GM19395 (cell line): ENCODE data around the gene LYL1.

ENCODE experiments used
- ATAC-seq: cut with Tn5 transposase; IDR thresholded peaks from one replicate; pipeline ENCODE4 v1.9.1; 2021; ENCODE audit warnings: mild to moderate bottlenecking, moderate library complexity; ENCODE audit not compliant: unreplicated experiment

The LYL1 gene

DNA sequence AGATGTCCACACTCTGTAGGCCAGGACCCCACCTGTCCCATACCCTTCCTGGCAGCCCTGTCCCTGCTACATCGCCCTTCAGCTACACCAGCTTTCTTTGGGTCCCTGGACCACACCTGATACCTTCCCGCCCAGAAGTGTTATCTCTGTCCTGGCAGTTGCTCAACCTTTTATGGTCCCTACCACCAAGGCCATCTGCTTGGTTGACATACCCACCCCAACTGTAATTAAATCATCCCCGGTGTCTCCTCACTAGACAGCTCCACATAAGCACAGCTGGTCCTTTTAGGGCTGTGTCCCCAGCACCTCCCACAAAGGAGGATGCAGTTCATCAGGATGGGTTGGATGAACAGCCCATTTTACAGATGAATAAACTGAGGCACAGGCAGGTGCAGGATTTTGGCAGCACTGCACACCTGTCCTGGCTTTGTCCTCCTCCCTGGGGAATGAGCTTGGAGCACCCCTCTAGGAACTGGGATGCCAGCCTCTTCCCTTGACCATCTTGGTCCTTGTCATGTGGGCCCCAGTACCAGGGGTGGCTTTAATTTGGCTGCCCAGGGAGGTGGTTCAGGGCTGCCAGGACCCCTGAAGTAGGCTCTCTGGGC lies 28.3 kb upstream of the LYL1 start:
- no peak for ATAC-seq

DNA sequence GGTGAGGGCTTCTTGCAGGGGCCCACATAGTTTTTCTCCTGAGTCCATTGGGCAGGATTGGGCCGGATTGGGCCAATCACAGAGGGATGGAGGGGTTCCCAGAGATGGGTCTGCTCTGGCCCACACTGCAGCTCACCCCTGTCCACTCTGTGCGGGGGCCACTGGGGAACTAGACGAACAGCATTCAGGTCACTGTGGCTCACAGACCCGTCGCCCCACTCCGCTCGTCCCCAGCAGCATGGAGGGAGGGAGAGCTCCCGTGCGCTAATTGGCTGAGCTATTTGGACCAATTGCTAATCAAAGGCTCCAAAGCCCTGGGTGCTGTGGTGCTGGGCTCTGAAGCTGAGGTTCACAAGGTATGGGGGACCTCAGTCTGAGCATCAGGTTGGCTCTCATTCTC lies 26.7 kb upstream of the LYL1 start:
- no peak for ATAC-seq

DNA sequence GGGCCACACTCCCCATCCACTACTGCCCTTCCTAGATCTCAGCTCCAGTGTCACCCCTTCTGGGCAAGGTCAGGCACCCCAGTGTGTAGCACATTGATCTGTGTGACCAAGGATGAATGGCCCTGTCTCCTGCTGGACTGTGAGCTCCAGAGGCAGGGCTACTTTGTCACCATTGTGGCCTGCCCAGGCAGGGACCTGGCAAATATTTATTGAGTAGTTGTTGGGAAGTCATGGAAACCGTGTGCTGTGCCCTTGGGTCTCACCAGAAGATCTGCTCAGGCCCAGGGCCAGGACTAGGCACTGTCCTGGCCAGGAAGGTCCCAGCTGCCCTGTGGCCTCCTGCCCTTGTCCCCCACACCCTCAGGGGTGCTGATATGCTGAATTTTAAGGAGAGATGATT lies 25.9 kb upstream of the LYL1 start:
- no peak for ATAC-seq

DNA sequence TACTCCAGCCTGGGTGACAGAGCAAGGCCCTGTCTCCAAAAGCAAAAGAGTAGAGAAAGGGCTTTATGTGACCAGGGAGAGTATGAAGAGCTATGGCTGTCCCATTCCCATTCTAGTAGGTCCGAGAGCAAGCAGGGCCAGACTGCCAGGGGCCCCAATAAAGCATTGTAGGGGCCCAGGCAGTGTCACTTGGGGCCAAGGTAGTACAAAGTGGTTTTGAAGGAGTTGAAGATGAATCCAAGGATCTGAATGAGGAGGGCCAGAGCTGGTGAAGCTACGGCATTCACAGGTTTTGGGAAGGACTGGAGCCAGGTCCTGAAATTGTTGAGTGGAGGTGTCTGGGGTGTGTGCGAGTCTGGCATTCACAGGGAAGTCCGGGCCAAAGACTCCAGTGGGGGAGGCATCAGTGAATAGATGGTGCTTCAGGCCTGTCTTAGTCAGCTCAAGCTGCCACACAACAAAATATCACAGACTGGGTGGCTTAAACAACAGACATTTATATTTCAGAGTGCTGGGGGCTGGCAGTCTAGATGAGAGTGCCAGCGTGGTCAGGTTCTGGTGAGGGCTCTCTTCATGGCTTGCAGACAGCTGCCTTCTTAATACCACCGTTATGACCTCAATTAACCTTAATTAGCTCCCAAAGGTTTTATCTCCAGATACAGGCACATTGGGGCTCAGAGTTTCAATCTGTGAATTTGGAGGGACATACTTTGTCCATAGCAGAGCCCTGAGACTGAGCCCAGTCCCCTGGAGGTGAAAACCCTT lies 25.3 kb upstream of the LYL1 start:
- ATAC-seq, result no peak

DNA sequence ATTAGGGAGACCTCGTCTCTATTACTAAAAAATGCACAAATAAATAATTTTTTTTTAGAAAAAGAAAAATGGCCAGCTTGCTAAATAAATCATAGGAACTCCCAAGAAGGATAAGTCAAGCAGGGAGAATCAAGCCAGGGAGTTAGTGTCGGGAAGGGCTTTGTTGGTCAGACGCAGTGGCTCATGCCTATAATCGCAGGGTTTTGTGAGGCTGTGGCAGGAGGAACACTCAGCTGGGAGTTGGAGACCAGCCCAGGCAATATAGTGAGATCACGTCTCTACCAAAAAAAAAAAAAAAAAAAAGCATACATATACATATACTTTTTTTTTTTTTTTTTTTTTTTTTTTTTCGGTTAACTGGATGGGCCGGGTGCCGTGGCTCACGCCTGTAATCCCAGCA lies 24.4 kb upstream of the LYL1 start:
- no peak for ATAC-seq

DNA sequence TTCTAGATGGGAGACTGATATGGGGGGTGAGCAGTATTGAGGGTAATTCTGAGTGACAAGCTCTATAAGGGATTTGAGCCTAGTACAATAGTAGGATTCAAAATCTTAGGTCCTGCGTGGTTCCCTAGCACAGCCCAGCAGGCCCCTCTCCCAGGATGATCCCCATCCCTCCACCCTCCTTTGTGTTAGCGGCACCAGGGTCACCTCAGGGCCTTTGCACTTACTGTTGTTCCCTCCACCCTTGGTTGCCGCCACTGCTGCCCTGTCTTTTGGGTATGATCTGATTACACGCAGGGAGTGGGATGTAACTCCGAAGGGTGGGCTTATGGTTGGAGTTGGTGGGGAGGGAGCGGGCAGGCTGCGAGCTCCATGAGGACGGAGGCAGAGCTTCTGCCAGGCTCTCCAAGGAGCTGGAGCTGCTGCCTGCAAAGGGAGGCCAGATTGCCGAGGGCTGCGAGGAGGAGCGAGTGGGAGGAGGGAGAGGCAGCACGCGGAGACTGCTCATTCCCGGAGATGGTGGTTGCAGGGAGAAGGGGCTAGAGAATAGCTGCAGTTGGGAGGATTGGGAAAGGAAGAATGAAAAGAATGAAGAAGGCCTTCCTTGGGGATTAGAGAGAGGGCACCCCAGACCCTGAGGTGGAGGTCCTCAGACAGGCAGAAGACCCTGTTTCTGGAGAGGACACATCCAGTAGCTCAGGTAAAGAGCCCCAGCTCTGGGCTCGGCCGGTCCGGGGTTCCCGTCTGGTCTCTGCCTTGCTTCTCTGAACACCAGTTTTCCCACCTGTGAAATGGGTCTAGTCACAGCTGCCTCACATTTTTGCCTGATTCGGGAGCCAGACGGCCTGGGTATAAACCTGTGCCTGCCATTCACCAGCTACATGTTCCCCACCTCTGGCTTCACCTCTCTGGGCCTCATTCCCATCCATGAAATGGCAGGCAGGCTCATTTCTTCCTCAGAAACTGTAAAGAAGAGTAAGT lies 20.6 kb upstream of the LYL1 start:
- no peak for ATAC-seq

DNA sequence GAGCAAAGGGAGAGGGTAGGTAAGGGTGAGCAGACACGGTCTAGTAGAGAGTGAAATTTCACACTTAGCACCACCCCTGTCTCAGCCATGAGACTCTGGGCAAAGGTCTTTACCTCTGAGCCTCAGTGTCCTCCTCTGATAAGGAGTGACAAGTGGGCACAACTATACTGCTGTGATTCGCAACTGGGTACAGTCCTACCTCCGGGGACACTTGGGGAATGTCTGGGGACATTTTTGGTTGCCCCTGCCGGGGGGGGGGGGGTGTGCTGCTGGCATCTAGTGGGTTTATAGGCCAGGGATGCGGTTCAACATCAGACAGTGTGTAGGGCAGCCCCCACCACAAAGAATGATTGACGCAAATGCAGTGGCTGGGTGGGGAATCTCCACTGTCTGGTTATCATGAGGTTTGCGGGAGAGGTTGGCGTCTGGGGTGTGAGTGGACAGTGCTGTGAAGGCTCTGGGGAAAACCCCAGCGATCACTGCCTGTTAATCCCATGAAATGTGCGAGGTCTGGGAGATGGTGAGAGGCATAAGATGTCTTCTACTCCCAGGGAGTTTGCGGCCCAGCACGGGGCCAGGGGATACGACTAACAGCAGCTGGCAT lies 19.7 kb upstream of the LYL1 start:
- ATAC-seq, result no peak

DNA sequence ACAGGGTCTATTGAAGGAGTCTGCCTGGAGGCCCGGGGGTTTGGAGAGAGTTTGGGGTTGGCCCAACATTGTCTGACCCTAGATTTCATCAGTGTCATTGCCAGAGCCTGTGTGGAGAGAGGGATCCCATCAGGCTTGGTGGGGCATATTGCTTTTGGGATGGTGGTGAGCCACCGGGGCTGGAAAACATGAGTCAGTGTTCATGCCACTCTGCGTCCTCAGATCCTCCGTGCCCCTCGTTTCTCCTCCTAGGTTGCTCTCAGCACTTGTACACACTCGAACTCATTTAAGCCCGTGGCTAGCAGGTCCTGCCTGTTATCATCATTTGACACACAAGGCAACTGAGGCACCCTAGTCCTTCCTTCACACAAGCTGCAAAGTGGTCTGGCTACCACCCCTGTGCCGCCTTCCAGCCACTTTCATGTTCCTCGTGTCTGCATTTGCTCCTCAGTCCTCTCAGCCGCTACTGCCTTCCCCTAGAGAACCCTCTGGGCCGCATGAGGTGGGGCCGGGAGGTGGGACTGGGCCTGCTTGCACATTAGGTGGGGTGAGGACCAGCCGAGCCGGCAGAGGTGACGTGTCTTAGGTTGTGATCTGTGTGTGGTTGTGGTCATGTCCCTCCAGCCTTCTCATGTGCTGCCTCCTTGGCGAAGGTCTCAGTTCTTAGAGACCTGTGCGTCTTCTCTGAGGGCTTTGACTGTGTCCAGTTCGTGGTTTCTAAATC lies 19.1 kb upstream of the LYL1 start:
- no peak for ATAC-seq

DNA sequence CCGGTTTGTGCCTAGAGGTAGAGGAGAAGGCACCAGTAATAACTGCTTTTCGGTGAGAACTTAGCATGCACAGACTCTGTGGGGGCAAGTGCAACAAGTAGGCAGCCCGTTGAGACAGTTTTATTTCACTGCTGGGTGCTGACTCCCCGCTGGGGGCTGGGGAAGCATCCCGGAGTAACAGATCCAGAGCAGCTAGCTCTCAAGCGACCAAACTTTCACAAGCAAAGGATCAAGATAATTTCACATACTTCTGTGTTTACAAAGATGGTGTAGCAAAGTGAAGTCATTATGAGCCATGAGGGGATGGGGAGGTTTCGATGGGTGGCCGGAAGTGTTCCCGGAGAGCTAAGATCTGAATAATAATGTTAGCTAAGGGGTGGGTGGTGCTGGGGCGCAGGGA lies 18.2 kb upstream of the LYL1 start:
- ATAC-seq, result no peak

DNA sequence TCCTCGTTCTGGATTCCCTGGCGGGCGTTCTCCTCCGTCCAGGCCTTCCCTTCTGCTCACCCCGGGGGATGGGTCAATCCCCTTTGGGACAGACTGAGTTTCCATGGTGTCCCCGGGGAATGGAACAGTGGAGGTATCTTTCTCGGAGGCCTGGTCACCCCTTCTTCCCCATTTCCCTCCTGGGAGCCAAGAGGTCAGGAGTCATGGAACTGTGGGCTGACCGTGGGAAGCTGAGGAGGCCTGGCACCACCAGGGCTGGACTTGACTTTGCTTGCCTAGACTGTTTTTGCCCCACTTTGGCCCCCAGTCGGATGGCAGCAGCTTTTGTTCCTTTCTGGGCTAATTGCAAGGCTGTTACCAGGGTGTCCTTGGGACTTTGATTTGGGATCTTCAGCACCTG lies 17.4 kb upstream of the LYL1 start:
- no peak for ATAC-seq

DNA sequence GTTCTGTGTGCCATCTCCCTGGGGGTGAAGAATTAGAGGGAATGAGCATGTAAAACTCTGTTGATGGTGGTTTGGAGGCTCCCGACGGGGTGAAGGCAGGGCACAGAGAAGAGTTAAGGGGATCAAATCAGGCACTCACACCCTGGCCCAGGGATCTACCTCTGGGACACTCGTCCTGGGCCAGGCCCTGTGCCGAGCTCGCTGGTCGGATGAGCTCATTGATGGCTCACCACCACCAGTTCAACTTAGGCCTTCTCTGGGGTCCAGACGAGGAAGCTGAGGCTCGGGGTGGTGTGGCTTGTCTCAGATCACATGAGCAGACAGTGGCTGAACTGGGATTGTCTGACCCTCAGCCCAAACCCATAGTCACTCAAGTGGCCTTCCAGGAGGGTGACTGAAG lies 17.0 kb upstream of the LYL1 start:
- ATAC-seq, result no peak

DNA sequence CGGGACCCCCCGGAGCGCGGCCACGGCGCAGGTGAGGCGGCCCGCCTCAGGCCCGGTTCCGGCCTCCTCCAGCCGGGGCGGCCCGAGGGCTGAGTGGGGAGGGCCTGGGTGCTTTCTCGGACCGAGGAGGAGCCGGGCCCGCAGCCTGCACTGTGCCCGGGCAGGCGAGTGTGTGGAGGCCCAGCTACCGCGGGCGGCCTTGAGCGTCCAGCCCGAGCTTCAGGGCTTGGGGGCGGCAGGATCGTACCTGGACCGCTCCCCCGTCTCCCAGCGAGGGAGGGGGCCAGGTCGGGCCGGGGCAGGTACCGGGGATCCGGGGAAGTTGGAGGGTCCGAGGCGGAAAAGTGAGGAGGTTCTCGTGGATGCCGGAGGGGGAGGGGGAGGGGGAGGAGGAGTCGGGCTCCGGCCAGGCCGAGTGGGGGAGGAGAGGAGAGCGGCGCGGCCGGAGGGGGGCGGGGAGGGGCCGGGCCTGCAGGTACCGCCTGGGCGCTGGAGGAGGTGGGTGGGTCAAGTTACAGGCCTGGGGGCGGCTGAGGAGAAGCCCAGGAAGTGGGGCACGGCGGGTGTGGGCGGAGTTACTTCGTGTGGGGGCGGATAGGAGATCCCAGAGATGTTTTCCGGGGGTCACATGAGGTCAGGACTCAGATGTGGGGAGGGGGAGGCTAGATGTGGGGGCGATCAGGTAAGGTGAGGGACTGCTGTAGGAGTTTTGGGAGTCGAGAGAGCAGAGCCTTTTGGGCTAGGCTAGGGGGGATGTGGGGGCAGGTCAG lies 16.0 kb upstream of the LYL1 start:
- ATAC-seq, result no peak

DNA sequence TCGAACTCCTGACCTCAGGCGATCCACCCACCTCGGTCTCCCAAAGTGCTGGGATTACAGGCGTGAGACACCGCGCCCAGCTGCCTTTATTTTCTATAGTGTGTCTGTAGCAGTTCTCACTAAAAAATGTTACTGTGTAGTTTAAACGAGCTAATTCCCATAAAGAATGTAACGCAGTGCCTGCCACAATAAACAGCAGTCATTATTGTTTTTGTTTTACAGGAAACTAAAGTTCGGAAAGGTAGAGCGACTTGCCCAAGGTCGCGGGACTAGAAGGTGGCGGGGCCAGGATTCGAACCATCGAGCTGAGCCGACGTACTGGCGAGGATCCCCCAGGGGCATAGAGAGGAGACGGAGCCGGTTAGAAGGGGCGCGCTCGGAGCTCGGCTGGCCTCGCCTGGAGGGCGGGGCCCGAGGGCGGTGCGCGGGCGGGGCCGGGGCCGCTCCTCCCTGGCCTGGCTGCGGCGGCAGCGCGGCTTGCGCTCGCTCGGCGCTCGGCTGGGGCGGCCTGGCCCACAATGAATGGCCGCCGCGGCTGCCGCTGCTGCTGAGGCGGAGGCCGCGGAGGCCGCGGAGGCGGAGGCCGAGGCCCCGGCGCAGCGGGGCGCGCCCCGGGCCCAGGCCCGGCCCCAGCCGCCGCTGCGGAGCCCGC lies 15.2 kb upstream of the LYL1 start, which contains the start of gene NACC1:
TSS of gene NACC1 (plus strand) at position 493 of the 652 bp plus-strand sequence. CDS start 16,944 bp downstream, outside the sequence.
- ATAC-seq, result peak; percentile 55

DNA sequence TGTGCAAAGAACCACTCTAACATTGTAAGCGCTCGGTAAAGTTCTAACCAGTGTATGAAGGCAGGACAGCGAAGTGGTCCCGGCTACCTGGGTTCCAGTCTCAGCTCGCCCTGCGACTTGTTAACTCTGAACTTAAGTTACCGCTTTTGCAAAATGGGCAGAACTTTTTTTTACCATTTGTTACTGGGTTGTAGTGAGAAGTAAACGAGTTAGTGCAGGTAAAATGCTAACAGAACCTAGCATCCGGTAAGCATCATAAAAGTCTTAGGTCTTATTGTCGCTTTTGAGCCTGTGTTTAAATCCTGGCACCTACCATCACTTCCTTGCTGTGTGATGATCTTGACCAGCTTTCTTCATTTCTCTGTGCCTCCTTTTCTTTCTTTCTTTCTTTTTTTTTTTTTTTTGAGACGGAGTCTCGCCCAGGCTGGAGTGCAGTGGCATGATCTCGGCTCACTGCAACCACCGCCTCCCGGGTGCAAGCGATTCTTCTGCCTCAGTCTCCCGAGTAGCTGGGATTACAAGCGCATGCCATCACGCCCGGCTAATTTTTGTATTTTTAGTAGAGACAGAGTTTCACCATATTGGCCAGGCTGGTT lies 14.6 kb upstream of the LYL1 start:
- no peak for ATAC-seq

DNA sequence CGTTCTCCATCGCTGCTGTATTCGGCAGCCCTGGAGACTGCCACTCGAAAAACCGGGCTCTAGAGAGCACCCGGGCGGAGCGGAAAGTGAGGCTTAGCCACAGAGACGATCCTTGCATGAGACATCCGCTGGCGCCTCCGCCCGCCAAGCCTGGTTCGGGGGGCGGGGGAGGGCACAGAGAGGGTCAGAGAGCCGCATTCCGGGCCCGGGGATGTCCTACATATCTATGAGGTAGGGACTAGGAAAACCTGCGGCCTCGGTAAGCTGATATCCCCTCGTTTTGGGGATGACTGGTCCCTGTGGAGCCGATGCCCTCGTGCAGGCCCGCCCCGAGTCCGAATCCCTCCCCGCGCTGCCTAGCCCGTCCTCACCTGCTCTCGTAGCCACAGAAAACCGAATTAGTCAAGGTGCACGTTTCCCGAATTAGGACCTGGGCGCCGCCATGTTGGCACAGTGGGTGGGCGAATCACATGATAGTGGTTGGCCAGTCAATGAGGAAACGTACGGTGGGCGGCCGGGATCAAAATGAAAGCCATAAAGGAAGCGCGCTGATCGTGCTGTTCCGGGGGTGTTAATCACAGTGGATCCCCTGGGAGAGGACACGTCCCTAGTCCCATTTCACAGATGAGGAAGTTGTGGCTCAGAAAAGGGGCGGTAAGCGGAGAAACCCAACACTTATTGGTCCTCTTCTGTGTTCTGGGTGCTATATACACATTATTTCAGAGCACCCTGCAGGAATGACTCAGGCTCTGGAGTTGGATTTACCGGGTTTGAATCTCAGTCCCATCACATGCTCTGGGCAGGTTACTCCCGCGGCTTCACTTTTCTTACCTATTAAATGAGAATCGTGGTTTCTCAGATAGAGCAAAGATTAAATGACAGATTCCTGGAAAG lies 13.9 kb upstream of the LYL1 start, which contains the start of gene TRMT1:
TSS of gene TRMT1 (minus strand) at position 459 of the 894 bp plus-strand sequence. CDS start at position 118, 341 bp downstream.
- ATAC-seq, result peak; percentile 45

DNA sequence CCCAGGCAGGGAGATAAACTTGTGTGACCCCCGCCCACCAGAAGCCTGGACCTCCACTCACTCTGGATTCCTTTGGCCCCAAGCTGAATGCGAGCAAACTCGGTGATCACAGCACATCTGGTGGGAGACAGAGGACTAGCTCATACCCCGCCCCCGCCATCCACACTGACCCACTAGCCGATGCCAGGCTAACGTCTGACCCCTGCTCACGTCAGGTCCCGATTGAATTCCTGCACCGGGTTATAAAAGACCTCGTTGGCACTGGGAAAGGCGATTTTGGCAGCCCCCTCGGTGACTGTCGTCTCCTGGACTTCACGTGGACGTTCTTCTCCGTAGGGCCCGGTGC lies 13.3 kb upstream of the LYL1 start:
- ATAC-seq, result no peak

DNA sequence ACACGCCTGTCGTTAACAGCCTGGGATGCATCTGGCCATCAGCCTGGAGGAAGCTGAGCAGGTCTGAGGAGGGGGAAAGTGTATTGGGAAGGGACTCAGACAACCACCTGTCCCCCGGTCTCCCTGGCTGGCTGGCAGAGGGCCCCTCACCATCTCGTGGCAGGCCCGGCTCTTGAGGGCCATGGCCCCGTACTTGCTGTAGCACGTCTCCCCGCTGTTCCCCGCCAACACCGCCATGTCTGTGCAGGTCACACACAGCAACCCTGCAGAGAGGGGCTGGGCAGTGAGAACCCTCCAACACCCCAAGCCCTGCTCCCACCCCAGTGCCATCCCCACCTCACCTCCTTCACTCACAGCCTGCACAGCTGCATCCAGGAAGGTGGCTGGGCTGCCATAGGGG lies 9.9 kb upstream of the LYL1 start:
- no peak for ATAC-seq

DNA sequence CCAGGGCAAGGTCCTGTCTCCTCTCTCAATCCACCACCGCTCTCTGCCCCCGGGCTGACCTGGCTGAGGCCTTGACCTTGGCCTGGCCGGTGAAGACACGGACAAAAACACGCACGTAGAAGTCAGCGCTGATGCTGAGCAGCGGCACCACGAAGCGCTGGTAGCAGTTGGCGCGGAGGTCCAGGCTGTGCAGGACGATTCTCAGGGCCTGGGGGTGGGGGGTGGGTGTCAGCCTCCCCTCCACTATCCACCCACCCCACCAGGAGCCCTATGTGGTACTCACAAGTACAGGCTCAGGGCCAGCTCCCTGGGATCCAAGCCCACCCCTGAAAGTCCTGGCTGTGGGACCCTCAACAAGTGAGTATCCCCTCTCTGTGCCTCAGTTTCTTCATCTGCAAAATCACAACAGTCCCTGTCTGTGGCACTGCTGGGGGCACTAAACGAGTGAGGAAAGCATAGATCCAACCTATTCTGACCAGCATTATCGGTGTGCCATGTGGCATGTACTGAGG lies 7.5 kb upstream of the LYL1 start:
- no peak for ATAC-seq
